CD4-positive, alpha-beta memory T cell (primary cell): ENCODE data around the gene LCT. TPM values are rescaled to one million over a fixed set of nuclear protein-coding genes. Genes with fewer than 3 reads are reported as not detected.

ENCODE experiments used
- CTCF ChIA-PET: fragments of 350-600 bp; sonication (Branson Sonifier 250); formaldehyde crosslinking; loops from one replicate; lab custom pipeline; 2021; ENCODE audit warnings: inconsistent platforms; ENCODE audit not compliant: partially characterized antibody; lab: Charles Lee
- POLR2A ChIA-PET: fragments of 350-600 bp; sonication (Branson Sonifier 250); formaldehyde crosslinking; loops from one replicate; lab custom pipeline; 2021; ENCODE audit not compliant: partially characterized antibody; lab: Charles Lee
- DNase-seq, 5 donors: peaks; one replicate each; pipeline versions ENCODE4 v3.0.0 to v3.0.0-alpha.2; 2020 to 2022; ENCODE audit warnings: mixed read lengths in 1 of 5
- H3K27ac ChIP-seq: one replicate; pipeline ENCODE4 v1.7.0; 2013; ENCODE audit warnings: low read depth, low read length
- H3K27me3 ChIP-seq: 2 replicates; pipeline ENCODE4 v1.7.0; 2013; ENCODE audit warnings: mild to moderate bottlenecking, low read length, moderate library complexity; ENCODE audit not compliant: insufficient read depth
- H3K36me3 ChIP-seq: 2 replicates; pipeline ENCODE4 v1.7.0; 2013; ENCODE audit warnings: mild to moderate bottlenecking, low read length, moderate library complexity; ENCODE audit not compliant: insufficient read depth
- H3K4me1 ChIP-seq: 2 replicates; pipeline ENCODE4 v1.7.0; 2013; ENCODE audit warnings: mild to moderate bottlenecking, low read length, moderate library complexity; ENCODE audit not compliant: insufficient read depth
- H3K4me3 ChIP-seq, 2 donors: one replicate each; pipeline ENCODE4 v1.7.0; 2013; ENCODE audit warnings: low read length in 2 of 2, mild to moderate bottlenecking in 1 of 2
- H3K9me3 ChIP-seq, 2 donors: one replicate each; pipeline ENCODE4 v1.7.0; 2013; ENCODE audit warnings: low read length in 2 of 2, control low read depth in 1 of 2; ENCODE audit not compliant: control insufficient read depth in 1 of 2
- H3K27ac Mint-ChIP-seq, 7 donors: one replicate each; pipeline ENCODE4 v1.8.0; 2020 to 2021; ENCODE audit warnings: mixed read lengths in 7 of 7, mild to moderate bottlenecking in 6 of 7, inconsistent platforms in 3 of 7, moderate library complexity in 3 of 7
- H3K27me3 Mint-ChIP-seq, 2 donors: one replicate each; pipeline ENCODE4 v1.8.0; 2020 to 2021; ENCODE audit warnings: mixed read lengths in 2 of 2
- H3K36me3 Mint-ChIP-seq, 2 donors: one replicate each; pipeline ENCODE4 v1.8.0; 2020 to 2021; ENCODE audit warnings: mixed read lengths in 2 of 2, inconsistent platforms in 1 of 2, mild to moderate bottlenecking in 1 of 2
- H3K4me1 Mint-ChIP-seq, 4 donors: one replicate each; pipeline ENCODE4 v1.8.0; 2020 to 2021; ENCODE audit warnings: mixed read lengths in 4 of 4, mild to moderate bottlenecking in 1 of 4
- H3K4me3 Mint-ChIP-seq, 8 donors: one replicate each; pipeline ENCODE4 v1.8.0; 2020 to 2021; ENCODE audit warnings: mixed read lengths in 8 of 8, mild to moderate bottlenecking in 7 of 8, moderate library complexity in 6 of 8, inconsistent platforms in 3 of 8
- H3K9me3 Mint-ChIP-seq, 8 donors: one replicate each; pipeline ENCODE4 v1.8.0; 2020 to 2021; ENCODE audit warnings: mixed read lengths in 8 of 8, mild to moderate bottlenecking in 5 of 8, inconsistent platforms in 3 of 8, moderate library complexity in 1 of 8
- intact Hi-C: fragments of 100-400 bp; cut with micrococcal nuclease; formaldehyde crosslinking; loops from one replicate; pipeline ENCODE4 v1.15.1; 2023
- polyA plus RNA-seq, 2 donors: library from polyadenylated mRNA; unstranded; fragments of 300-500 nt; fragmentation: Illumina TruSeq; gene quantifications; one replicate each; pipeline ENCODE4 v1.2.3, GENCODE V29; 2021
- total RNA-seq, 2 experiments: library from RNA; stranded (reverse); gene quantifications; one replicate each; pipeline ENCODE4 v1.2.3, GENCODE V29; 2021

The LCT gene
- total and polyA plus RNA-seq, 4 experiments from 2014 or later = 0.06 TPM; not detected in 2

GRCh38 chr2:135745545-135745944 is 91.4 kb downstream of the LCT start:
- Histone ChIP-seq H3K27ac (no peak overlapping the region), H3K4me3 (no peak overlapping the region), H3K9me3 (no peaks in the 10 kb centered on the region), H3K4me1 (peaks cover 51% of the 10 kb centered on the region), H3K27me3 (no peaks in the 10 kb centered on the region), H3K36me3 (peaks cover 11% of the 10 kb centered on the region)
- Mint-ChIP-seq H3K27me3 (no peaks in the 10 kb centered on the region), H3K4me3 (peak overlapping the region in 2 of 8 donors; percentile 16 to 31), H3K4me1 (peaks cover 38 to 56% (median 49%) of the 10 kb centered on the region in 4 donors), H3K36me3 (peaks cover 26 to 45% of the 10 kb centered on the region in 2 donors), H3K9me3 (peaks cover 0 to 2% (median 0%) of the 10 kb centered on the region in 8 donors), H3K27ac (no peak overlapping the region)
- intact Hi-C loops = loop anchor here (10.0 kb wide), 2 partner anchors 639 to 1071 kb away; no protein-coding TSS in a partner anchor
- ChIA-PET POLR2A (interaction anchor here (0.6 to 3.2 kb wide), 4 partner anchors 27 to 827 kb away, joined by 3 to 20 read pairs (median 3); partner anchors contain the start of genes CCNT2, R3HDM1 and ZRANB3), CTCF (interaction anchor here (0.7 to 1.4 kb wide), 4 partner anchors 10 to 741 kb away, joined by 4 to 5 read pairs (median 4); no protein-coding TSS in a partner anchor)
- DNase-seq = no peak

- Histone ChIP-seq H3K9me3 (no peaks in the 10 kb centered on the region), H3K4me1 (peaks cover 51% of the 10 kb centered on the region), H3K27me3 (no peaks in the 10 kb centered on the region), H3K27ac (no peak overlapping the region), H3K4me3 (no peak overlapping the region), H3K36me3 (peaks cover 11% of the 10 kb centered on the region)
- peak overlapping the region in 5 of 8 donors; percentile 31 to 94 (median 65) for H3K4me3 Mint-ChIP-seq
- H3K9me3 Mint-ChIP-seq = peaks cover 0 to 2% (median 0%) of the 10 kb centered on the region in 8 donors
- ChIA-PET POLR2A (interaction anchor here (0.6 to 3.2 kb wide), 5 partner anchors 28 to 826 kb away, joined by 3 to 20 read pairs (median 3); partner anchors contain the start of genes CCNT2, R3HDM1 and ZRANB3), CTCF (interaction anchor here (0.7 to 1.1 kb wide), 4 partner anchors 11 to 641 kb away, joined by 3 to 5 read pairs (median 4); no protein-coding TSS in a partner anchor)
- peaks cover 38 to 55% (median 48%) of the 10 kb centered on the region in 4 donors for H3K4me1 Mint-ChIP-seq
- peak in 3 of 5 donors; percentile 5 to 46 (median 6) for DNase-seq
- intact Hi-C loops = loop anchor here (5.0 to 10.0 kb wide), 4 partner anchors 387 to 1628 kb away; no protein-coding TSS in a partner anchor
- H3K36me3 Mint-ChIP-seq = peaks cover 22 to 41% of the 10 kb centered on the region in 2 donors
- H3K27me3 Mint-ChIP-seq = no peaks in the 10 kb centered on the region
- H3K27ac Mint-ChIP-seq = peak overlapping the region in 3 of 7 donors; percentile 1 to 53 (median 8)
Measured at GRCh38 chr2:135744760-135745314, 92.1 kb downstream of the LCT start.

GRCh38 chr2:135743860-135744259 is 93.1 kb downstream of the LCT start:
- Mint-ChIP-seq H3K36me3 (peaks cover 13 to 36% of the 10 kb centered on the region in 2 donors), H3K4me3 (peak overlapping the region in 7 of 8 donors; percentile 22 to 94 (median 65)), H3K9me3 (peaks cover 0 to 2% (median 0%) of the 10 kb centered on the region in 8 donors), H3K4me1 (peaks cover 33 to 51% (median 42%) of the 10 kb centered on the region in 4 donors), H3K27me3 (no peaks in the 10 kb centered on the region), H3K27ac (peak overlapping the region in 3 of 7 donors; percentile 23 to 72 (median 30))
- H3K36me3 ChIP-seq = peaks cover 8% of the 10 kb centered on the region
- DNase-seq = no peak
- H3K9me3 ChIP-seq = no peaks in the 10 kb centered on the region
- H3K27me3 ChIP-seq = no peaks in the 10 kb centered on the region
- no peak overlapping the region for H3K4me3 ChIP-seq
- peak overlapping the region; percentile 15 for H3K27ac ChIP-seq
- CTCF ChIA-PET = interaction anchor here (1.0 kb wide), 1 partner anchor 12 kb away, joined by 3 read pairs; no protein-coding TSS in a partner anchor
- POLR2A ChIA-PET = interaction anchor here (1.7 to 3.2 kb wide), 2 partner anchors 12 to 212 kb away, joined by 6 to 20 read pairs; partner anchors contain the start of genes R3HDM1 and ZRANB3
- peaks cover 51% of the 10 kb centered on the region for H3K4me1 ChIP-seq
- intact Hi-C loops = loop anchor here (5.0 to 10.0 kb wide), 4 partner anchors 388 to 1627 kb away; no protein-coding TSS in a partner anchor

GRCh38 chr2:135742325-135742757 is 94.6 kb downstream of the LCT start:
- Mint-ChIP-seq H3K27ac (peak overlapping the region in 6 of 7 donors; percentile 96 to 99 (median 97)), H3K4me3 (peak overlapping the region; percentile 94 to 99 (median 97)), H3K36me3 (peaks cover 10 to 27% of the 10 kb centered on the region in 2 donors), H3K27me3 (no peaks in the 10 kb centered on the region), H3K4me1 (peaks cover 32 to 47% (median 40%) of the 10 kb centered on the region in 4 donors), H3K9me3 (peaks cover 0 to 2% (median 0%) of the 10 kb centered on the region in 8 donors)
- ChIA-PET POLR2A (interaction anchor here (0.7 to 3.2 kb wide), 10 partner anchors 14 to 823 kb away, joined by 3 to 21 read pairs (median 4); partner anchors contain the start of genes CCNT2, MCM6, R3HDM1 and RAB3GAP1), CTCF (interaction anchor here (0.5 to 1.1 kb wide), 2 partner anchors 32 to 135 kb away, joined by 3 to 4 read pairs; no protein-coding TSS in a partner anchor)
- Histone ChIP-seq H3K27ac (peak overlapping the region; percentile 97), H3K9me3 (no peaks in the 10 kb centered on the region), H3K36me3 (no peaks in the 10 kb centered on the region), H3K27me3 (no peaks in the 10 kb centered on the region), H3K4me1 (peaks cover 45% of the 10 kb centered on the region), H3K4me3 (peak overlapping the region; percentile 53 to 80)
- DNase-seq = peak; percentile 53 to 66 (median 56)
- intact Hi-C loops = loop anchor here (5.0 to 10.0 kb wide), 4 partner anchors 390 to 1625 kb away; no protein-coding TSS in a partner anchor

GRCh38 chr2:135741395-135742324 is 95.3 kb downstream of the LCT start, which contains the start of gene UBXN4:
UBXN4 (plus strand) TSS chr2:135741855; CDS start chr2:135741930, 75 bp downstream.
- Histone ChIP-seq H3K27ac (peak within 1 kb of the TSS; percentile 97), H3K4me3 (peak within 1 kb of the TSS; percentile 53 to 80), H3K36me3 (no peaks in the 10 kb centered on the region), H3K4me1 (peaks cover 40% of the 10 kb centered on the region), H3K9me3 (no peaks in the 10 kb centered on the region), H3K27me3 (no peaks in the 10 kb centered on the region)
- ChIA-PET CTCF (interaction anchor here (0.8 to 1.9 kb wide), 6 partner anchors 8 to 737 kb away, joined by 3 to 5 read pairs (median 3); no protein-coding TSS in a partner anchor), POLR2A (interaction anchor here (0.6 to 2.8 kb wide), 11 partner anchors 14 to 1623 kb away, joined by 3 to 21 read pairs (median 4); partner anchors contain the start of genes CCNT2, MCM6, R3HDM1 and RAB3GAP1)
- H3K9me3 Mint-ChIP-seq = peaks cover 0 to 2% (median 0%) of the 10 kb centered on the region in 8 donors
- no peaks in the 10 kb centered on the region for H3K27me3 Mint-ChIP-seq
- H3K4me3 Mint-ChIP-seq = peak within 1 kb of the TSS; percentile 94 to 99 (median 97)
- DNase-seq = peak; percentile 88 to 97 (median 91)
- H3K27ac Mint-ChIP-seq = peak within 1 kb of the TSS in 6 of 7 donors; percentile 96 to 99 (median 97)
- peaks cover 7 to 24% of the 10 kb centered on the region in 2 donors for H3K36me3 Mint-ChIP-seq
- intact Hi-C loops = loop anchor here (1.0 to 10.0 kb wide), 8 partner anchors 135 to 1624 kb away; partner anchors contain the start of genes CCNT2, MCM6, R3HDM1 and RAB3GAP1
- peaks cover 29 to 43% (median 37%) of the 10 kb centered on the region in 4 donors for H3K4me1 Mint-ChIP-seq

GRCh38 chr2:135741043-135741394 is 96.0 kb downstream of the LCT start:
- Histone ChIP-seq H3K4me1 (peaks cover 34% of the 10 kb centered on the region), H3K36me3 (no peaks in the 10 kb centered on the region), H3K9me3 (no peaks in the 10 kb centered on the region), H3K27me3 (no peaks in the 10 kb centered on the region), H3K4me3 (peak overlapping the region in 1 of 2 donors; percentile 80), H3K27ac (peak overlapping the region; percentile 97)
- Mint-ChIP-seq H3K27me3 (no peaks in the 10 kb centered on the region), H3K36me3 (peaks cover under 1 to 18% of the 10 kb centered on the region in 2 donors), H3K9me3 (peaks cover 0 to 2% (median 0%) of the 10 kb centered on the region in 8 donors), H3K4me1 (peaks cover 22 to 37% (median 30%) of the 10 kb centered on the region in 4 donors), H3K27ac (peak overlapping the region in 6 of 7 donors; percentile 89 to 99 (median 97)), H3K4me3 (peak overlapping the region in 2 of 8 donors; percentile 96 to 97)
- POLR2A ChIA-PET = interaction anchor here (0.6 to 2.8 kb wide), 9 partner anchors 13 to 1622 kb away, joined by 3 to 21 read pairs (median 4); partner anchors contain the start of genes CCNT2, MCM6, R3HDM1 and RAB3GAP1
- no peak for DNase-seq
- CTCF ChIA-PET = interaction anchor here (0.8 to 1.9 kb wide), 6 partner anchors 8 to 737 kb away, joined by 3 to 5 read pairs (median 3); no protein-coding TSS in a partner anchor
- intact Hi-C loops = loop anchor here (1.0 to 10.0 kb wide), 8 partner anchors 135 to 1624 kb away; partner anchors contain the start of genes CCNT2, MCM6, R3HDM1 and RAB3GAP1
